Kidney epithelial cell (primary cell): ENCODE data around the gene PTGIS. TPM values are rescaled to one million over a fixed set of nuclear protein-coding genes. Genes with fewer than 3 reads are reported as not detected.

ENCODE experiments used
- DNase-seq: peaks from one replicate; pipeline ENCODE4 v3.0.0-alpha.2; 2010; ENCODE audit warnings: low read depth
- H3K27me3 ChIP-seq: 2 replicates; pipeline ENCODE4 v1.6.0; 2011; ENCODE audit warnings: low read length; ENCODE audit not compliant: control insufficient read depth, insufficient read depth
- H3K36me3 ChIP-seq: 2 replicates; pipeline ENCODE4 v1.5.1; 2011; ENCODE audit warnings: low read length; ENCODE audit not compliant: control insufficient read depth, insufficient read depth
- H3K4me3 ChIP-seq: 2 replicates; pipeline ENCODE4 v1.5.1; 2011; ENCODE audit warnings: low read depth, mild to moderate bottlenecking, control low read depth, low read length
- total RNA-seq: library from RNA; depleted of rRNA; stranded (reverse); fragments of >200 nt; gene quantifications from 2 replicates; pipeline ENCODE4 v1.2.3, GENCODE V29; 2015
- TF ChIP-seq, protein P1 (sequence below): IDR thresholded peaks from 2 replicates; pipeline ENCODE4 v1.5.1; 2011; ENCODE audit warnings: mild to moderate bottlenecking, moderate library complexity, low read length, control low read depth, inconsistent platforms; ENCODE audit not compliant: insufficient read depth, poor library complexity, severe bottlenecking

Gene PTGIS
- total RNA-seq, 1 donor from 2014 or later, result 0.88 TPM

- DNase-seq, result no peak
- H3K4me3 ChIP-seq, result no peak overlapping the region
These were observed 66.0 kb downstream of the PTGIS start for GRCh38 chr20:49501917-49502316.

DNA sequence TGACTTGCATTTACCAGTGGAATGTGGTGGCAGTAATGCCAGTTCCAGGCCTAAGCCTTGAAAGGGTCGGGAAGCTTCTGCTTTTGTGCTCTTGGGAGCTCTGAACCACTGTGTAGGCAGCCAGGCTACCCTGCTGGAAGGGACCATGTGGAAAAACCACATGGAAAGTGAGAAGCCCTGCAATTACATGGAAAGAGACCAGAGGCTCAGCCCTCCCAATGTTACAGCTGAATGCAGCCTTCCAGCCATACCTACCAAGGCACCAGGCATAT lies 70.6 kb downstream of the PTGIS start:
- Histone ChIP-seq H3K4me3 (no peak overlapping the region), H3K27me3 (peaks cover 4% of the 10 kb centered on the region), H3K36me3 (no peaks in the 10 kb centered on the region)
- no peak for DNase-seq
- TF ChIP-seq, protein P1, sequence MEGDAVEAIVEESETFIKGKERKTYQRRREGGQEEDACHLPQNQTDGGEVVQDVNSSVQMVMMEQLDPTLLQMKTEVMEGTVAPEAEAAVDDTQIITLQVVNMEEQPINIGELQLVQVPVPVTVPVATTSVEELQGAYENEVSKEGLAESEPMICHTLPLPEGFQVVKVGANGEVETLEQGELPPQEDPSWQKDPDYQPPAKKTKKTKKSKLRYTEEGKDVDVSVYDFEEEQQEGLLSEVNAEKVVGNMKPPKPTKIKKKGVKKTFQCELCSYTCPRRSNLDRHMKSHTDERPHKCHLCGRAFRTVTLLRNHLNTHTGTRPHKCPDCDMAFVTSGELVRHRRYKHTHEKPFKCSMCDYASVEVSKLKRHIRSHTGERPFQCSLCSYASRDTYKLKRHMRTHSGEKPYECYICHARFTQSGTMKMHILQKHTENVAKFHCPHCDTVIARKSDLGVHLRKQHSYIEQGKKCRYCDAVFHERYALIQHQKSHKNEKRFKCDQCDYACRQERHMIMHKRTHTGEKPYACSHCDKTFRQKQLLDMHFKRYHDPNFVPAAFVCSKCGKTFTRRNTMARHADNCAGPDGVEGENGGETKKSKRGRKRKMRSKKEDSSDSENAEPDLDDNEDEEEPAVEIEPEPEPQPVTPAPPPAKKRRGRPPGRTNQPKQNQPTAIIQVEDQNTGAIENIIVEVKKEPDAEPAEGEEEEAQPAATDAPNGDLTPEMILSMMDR, result no peak

More at GRCh38 chr20:49501917-49502316, 66.0 kb downstream of the PTGIS start:
- peaks cover 9% of the 10 kb centered on the region for H3K27me3 ChIP-seq
- TF ChIP-seq, protein P1, result no peak
- H3K36me3 ChIP-seq, result no peaks in the 10 kb centered on the region

- no peak for DNase-seq
- TF ChIP-seq, protein P1, result no peak
- no peak overlapping the region for H3K4me3 ChIP-seq
- no peaks in the 10 kb centered on the region for H3K36me3 ChIP-seq
- peaks cover 4% of the 10 kb centered on the region for H3K27me3 ChIP-seq
These were observed 71.2 kb downstream of the PTGIS start for GRCh38 chr20:49496553-49497397.

- TF ChIP-seq, protein P1, result no peak
- H3K36me3 ChIP-seq, result no peaks in the 10 kb centered on the region
- peaks cover 4% of the 10 kb centered on the region for H3K27me3 ChIP-seq
- no peak overlapping the region for H3K4me3 ChIP-seq
- DNase-seq, result no peak
These were observed 71.9 kb downstream of the PTGIS start for GRCh38 chr20:49496043-49496442.

DNA sequence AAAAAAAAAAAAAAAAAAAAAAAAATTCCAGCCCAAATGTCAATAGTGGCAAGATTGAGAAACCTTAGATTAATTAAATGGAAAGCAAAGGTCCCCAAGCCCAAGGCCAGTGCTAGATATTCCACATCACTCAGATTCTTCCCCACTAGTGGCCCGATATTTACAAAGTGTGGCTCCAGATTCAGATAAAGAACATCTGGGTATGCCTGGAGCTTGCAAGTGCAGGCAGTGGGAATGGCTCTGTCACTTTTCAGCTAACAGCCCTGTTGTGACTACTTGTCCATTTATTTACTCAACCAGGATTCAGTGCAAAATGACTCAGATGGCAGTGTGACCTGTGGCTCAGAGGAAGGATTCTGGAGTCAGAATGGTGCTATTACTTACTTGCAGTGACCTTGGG lies 77.2 kb downstream of the PTGIS start:
- TF ChIP-seq, protein P1, result no peak
- Histone ChIP-seq H3K27me3 (peaks cover 6% of the 10 kb centered on the region), H3K4me3 (no peak overlapping the region), H3K36me3 (no peaks in the 10 kb centered on the region)
- no peak for DNase-seq

DNA sequence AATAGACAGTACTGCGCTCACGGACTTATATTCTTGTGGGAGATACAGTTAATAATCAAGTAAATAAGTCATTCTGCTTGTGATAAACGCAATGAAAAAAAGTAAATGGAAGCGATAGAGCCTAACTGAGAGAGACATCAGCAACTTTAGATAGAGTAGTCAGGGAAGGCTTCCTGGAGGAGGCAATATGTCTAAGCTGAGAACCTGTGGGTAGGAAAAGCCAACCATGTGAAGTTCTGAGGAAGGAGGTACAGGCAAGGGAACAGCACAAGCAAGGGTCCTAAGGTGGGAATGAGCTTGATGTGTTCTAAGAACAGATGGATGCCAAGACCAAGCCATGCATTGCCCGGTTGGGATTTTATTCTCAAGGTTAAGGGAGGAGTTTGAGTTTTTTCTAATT lies 78.2 kb downstream of the PTGIS start:
- no peak for DNase-seq
- Histone ChIP-seq H3K4me3 (no peak overlapping the region), H3K27me3 (peaks cover 11% of the 10 kb centered on the region), H3K36me3 (no peaks in the 10 kb centered on the region)
- TF ChIP-seq, protein P1, result no peak
